Thymus (tissue), 11 donors: ENCODE results near the gene PTH1R. TPM values are rescaled to one million over a fixed set of nuclear protein-coding genes. Genes with fewer than 3 reads are reported as not detected.

Experiments
- DNase-seq, 9 donors: peaks; one replicate each; pipeline ENCODE4 v3.0.0-alpha.2; 2013; ENCODE audit warnings: low spot score in 9 of 9, low read depth in 6 of 9, missing footprints in 1 of 9
- H3K27ac ChIP-seq, 2 donors: one replicate each; pipeline ENCODE4 v1.5.1; 2013; ENCODE audit warnings: control low read depth in 1 of 2, low read depth in 1 of 2, low read length in 1 of 2, mild to moderate bottlenecking in 1 of 2, moderate library complexity in 1 of 2
- H3K27me3 ChIP-seq, 2 donors: one replicate each; pipeline ENCODE4 v1.5.1; 2013; ENCODE audit warnings: low read length in 1 of 2; ENCODE audit not compliant: control insufficient read depth in 2 of 2, insufficient read depth in 1 of 2
- H3K36me3 ChIP-seq, 2 donors: one replicate each; pipeline ENCODE4 v1.5.1; 2013; ENCODE audit warnings: low read length in 1 of 2, mild to moderate bottlenecking in 1 of 2, moderate library complexity in 1 of 2; ENCODE audit not compliant: control insufficient read depth in 2 of 2, insufficient read depth in 2 of 2
- H3K4me1 ChIP-seq, 2 donors: one replicate each; pipeline ENCODE4 v1.5.1; 2013; ENCODE audit warnings: low read length in 2 of 2; ENCODE audit not compliant: control insufficient read depth in 2 of 2, insufficient read depth in 2 of 2
- H3K4me3 ChIP-seq, 2 donors: one replicate each; pipeline ENCODE4 v1.5.1; 2013; ENCODE audit warnings: low read length in 2 of 2, control low read depth in 1 of 2, mild to moderate bottlenecking in 1 of 2
- H3K9me3 ChIP-seq, 2 donors: one replicate each; pipeline ENCODE4 v1.5.1; 2013; ENCODE audit warnings: low read length in 1 of 2, mild to moderate bottlenecking in 1 of 2; ENCODE audit not compliant: control insufficient read depth in 2 of 2, insufficient read depth in 1 of 2
- WGBS: extraction: QIAGEN DNeasy Blood & Tissue Kit; methylation state at CpG from one replicate; pipeline ENCODE4 v1.1.7; 2013; 5-methylcytosine and 5-hydroxymethylcytosine counted together
- polyA plus RNA-seq: library from polyadenylated mRNA; stranded (reverse); fragments of 200-250 nt; gene quantifications from one replicate; pipeline ENCODE4 v1.2.3, GENCODE V29; 2013
- total RNA-seq: library from RNA; stranded (reverse); fragments of 120-200 nt; gene quantifications from one replicate; pipeline ENCODE4 v1.2.4, GENCODE V29; 2013
- donor health status: healthy.

PTH1R gene
- total and polyA plus RNA-seq, 2 donors = 0.80 to 6.9 TPM

DNA sequence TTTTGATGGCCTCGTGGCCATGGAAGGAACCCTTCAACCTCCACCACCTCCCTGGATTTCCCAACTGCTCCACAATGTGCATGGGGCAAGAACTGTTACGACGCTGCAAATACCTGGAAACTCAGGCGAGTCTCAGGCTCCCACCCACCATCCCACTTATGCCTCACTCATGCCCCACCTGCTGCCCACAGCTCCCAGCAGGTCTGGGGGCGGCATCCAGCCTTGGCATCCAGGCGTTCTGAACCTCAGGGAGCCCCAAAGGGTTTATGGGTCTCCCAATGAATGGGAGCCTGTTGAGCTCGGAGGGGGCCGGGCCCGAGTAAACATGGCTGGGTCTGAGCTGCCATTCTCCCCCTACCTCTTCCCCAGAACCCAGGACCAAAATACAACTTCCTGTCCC is 2.0 kb upstream of the PTH1R start:
- Histone ChIP-seq H3K27ac (no peak overlapping the region), H3K27me3 (peaks cover 9 to 59% of the 10 kb centered on the region in 2 donors), H3K4me3 (no peak overlapping the region), H3K9me3 (peaks cover 0 to 3% of the 10 kb centered on the region in 2 donors), H3K4me1 (peaks cover 5 to 28% of the 10 kb centered on the region in 2 donors), H3K36me3 (no peaks in the 10 kb centered on the region)
- 96% methylated on average over 9 of the region's 9 CpGs for WGBS
- no peak for DNase-seq

DNA sequence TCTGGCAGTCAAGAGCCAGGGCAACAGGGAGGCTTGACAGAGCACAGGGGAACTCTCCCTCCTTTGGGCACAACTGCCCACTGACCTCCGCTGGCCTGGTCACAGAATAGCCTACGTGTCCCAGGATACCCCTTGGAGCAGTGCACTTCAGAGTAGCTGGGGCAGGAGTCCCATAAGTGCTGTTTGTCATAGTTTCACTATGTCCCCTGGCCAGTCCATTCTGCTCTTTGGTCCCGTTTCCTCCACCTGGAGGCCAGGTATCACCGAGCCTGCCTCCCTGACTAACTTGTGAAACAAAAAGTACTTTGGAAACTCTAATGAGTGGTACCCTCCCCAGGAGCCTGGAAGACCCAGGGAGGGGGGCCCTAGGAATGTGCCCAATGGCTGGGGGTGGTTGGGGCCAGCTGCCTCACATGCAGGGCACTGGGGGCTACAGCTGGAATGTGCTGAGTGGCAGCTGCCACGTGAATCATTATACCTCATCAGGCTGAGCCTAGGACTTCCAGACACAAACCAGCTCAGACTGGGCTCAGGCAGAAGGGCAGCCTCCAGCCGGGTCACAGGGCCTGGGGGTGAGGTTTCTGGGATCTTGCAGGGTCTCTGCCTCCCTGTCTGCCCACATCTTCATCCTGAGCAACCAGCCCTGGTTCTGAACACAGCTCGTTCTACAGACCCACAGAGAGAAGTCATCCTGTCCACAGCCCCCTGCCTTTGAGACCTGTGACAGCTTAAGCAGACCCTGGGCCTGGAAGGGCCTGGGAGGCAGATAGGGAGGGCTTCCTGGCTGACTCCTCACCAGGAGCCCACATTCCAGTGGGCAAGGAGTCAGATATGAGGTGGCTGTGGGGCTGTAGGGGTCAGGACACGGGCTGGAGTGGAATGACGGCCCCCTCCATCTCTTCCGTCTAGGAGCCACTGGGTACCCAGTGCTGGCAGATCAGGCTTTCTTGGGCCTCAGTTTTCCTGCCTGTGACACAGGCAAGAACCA is 914 bp upstream of the PTH1R start:
- WGBS = 97% methylated on average over 10 of the region's 10 CpGs
- peaks cover 19 to 63% of the 10 kb centered on the region in 2 donors for H3K27me3 ChIP-seq
- no peak overlapping the region for H3K4me3 ChIP-seq
- no peak overlapping the region for H3K27ac ChIP-seq
- peaks cover 5 to 31% of the 10 kb centered on the region in 2 donors for H3K4me1 ChIP-seq
- DNase-seq = no peak
- peaks cover 0 to 3% of the 10 kb centered on the region in 2 donors for H3K9me3 ChIP-seq
- no peaks in the 10 kb centered on the region for H3K36me3 ChIP-seq

GRCh38 chr3:46878781-46879436 is 1.4 kb downstream of the PTH1R start:
- no peak overlapping the region for H3K4me3 ChIP-seq
- no peaks in the 10 kb centered on the region for H3K36me3 ChIP-seq
- H3K27ac ChIP-seq = no peak overlapping the region
- 92% methylated on average over 2 of the region's 2 CpGs for WGBS
- peaks cover 0 to 8% of the 10 kb centered on the region in 2 donors for H3K9me3 ChIP-seq
- peaks cover 10 to 21% of the 10 kb centered on the region in 2 donors for H3K4me1 ChIP-seq
- peaks cover 36 to 68% of the 10 kb centered on the region in 2 donors for H3K27me3 ChIP-seq
- no peak for DNase-seq

- Histone ChIP-seq H3K27ac (no peak overlapping the region), H3K36me3 (no peaks in the 10 kb centered on the region), H3K4me3 (no peak overlapping the region), H3K9me3 (peaks cover 0 to 5% of the 10 kb centered on the region in 2 donors), H3K27me3 (peaks cover 51 to 82% of the 10 kb centered on the region in 2 donors), H3K4me1 (peaks cover 5 to 8% of the 10 kb centered on the region in 2 donors)
- no peak for DNase-seq
- 47% methylated on average over 29 of the region's 29 CpGs for WGBS
Observed at GRCh38 chr3:46880884-46881595, 3.5 kb downstream of the PTH1R start.

DNA sequence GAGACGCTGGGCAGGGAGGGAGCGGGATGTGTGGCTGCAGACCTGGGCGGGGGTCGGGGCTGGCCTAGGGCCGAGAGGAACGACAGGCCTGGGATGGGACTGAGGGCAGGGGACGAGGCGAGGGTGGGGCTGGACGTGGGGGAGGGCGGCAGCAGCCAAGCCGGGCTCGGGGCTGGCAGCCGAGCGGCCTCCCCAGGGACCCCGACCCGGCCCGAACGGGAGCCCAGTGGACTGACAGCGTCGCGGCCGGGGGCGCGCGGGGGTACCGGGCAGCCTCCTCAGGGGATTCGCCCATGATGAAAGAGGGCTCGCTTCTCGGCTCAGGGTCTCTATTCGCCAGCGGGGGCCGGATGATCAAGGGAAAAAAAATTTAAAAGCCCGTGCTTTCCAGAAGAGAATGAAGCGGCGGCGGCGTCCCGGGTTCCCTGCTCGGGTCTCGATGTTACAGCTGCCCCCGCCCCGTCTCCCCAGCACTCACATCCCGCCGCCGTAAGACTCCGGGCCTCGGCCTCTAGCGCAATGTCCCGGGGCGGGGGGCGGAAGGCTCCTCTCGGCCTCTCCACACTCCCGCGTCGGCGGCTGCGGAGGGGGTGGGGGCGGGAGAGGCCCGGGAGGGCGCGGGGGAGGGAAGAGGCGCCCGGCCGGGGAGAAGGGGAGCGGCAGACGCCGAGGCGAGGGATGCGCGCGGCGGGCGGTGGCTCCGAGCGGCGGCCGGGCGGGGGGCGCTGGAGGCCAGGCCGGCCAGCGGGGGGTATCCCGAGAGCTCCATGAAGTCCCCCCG is 4.3 kb downstream of the PTH1R start:
- Histone ChIP-seq H3K9me3 (peaks cover 0 to 5% of the 10 kb centered on the region in 2 donors), H3K36me3 (no peaks in the 10 kb centered on the region), H3K27ac (no peak overlapping the region), H3K4me3 (peak overlapping the region in 1 of 2 donors; percentile 44), H3K27me3 (peaks cover 51 to 87% of the 10 kb centered on the region in 2 donors), H3K4me1 (peaks cover 5 to 8% of the 10 kb centered on the region in 2 donors)
- 4% methylated on average over 83 of the region's 83 CpGs for WGBS
- no peak for DNase-seq

- 1% methylated on average over 72 of the region's 72 CpGs for WGBS
- Histone ChIP-seq H3K4me3 (peak overlapping the region; percentile 16 to 44), H3K4me1 (peaks cover 5 to 8% of the 10 kb centered on the region in 2 donors), H3K27me3 (peaks cover 51 to 93% of the 10 kb centered on the region in 2 donors), H3K36me3 (no peaks in the 10 kb centered on the region), H3K27ac (no peak overlapping the region), H3K9me3 (peaks cover 0 to 5% of the 10 kb centered on the region in 2 donors)
- DNase-seq = no peak
Observed at GRCh38 chr3:46882377-46883053, 5.0 kb downstream of the PTH1R start.

- Histone ChIP-seq H3K27ac (no peak overlapping the region), H3K4me1 (peaks cover 5 to 8% of the 10 kb centered on the region in 2 donors), H3K4me3 (peak overlapping the region in 1 of 2 donors; percentile 44), H3K27me3 (peaks cover 51 to 93% of the 10 kb centered on the region in 2 donors), H3K36me3 (no peaks in the 10 kb centered on the region), H3K9me3 (peaks cover 0 to 5% of the 10 kb centered on the region in 2 donors)
- 7% methylated on average over 74 of the region's 78 CpGs for WGBS
- DNase-seq = no peak
Observed at GRCh38 chr3:46883054-46883829, 5.7 kb downstream of the PTH1R start.
